NCI-H128 (cell line): ENCODE data around the gene PRKCH.

Experiments used
- DNase-seq: peaks from one replicate; lab custom pipeline; 2025; ENCODE audit not compliant: unreplicated experiment; lab: John Stamatoyannopoulos, UW

The PRKCH gene

GRCh38 chr14:61470261-61470960, 149.0 kb downstream of the PRKCH start:
- DNase-seq = no peak

GRCh38 chr14:61470961-61471293, 149.5 kb downstream of the PRKCH start:
- DNase-seq = no peak

GRCh38 chr14:61471297-61472005, 150.1 kb downstream of the PRKCH start:
- no peak for DNase-seq

GRCh38 chr14:61472011-61472672, 150.8 kb downstream of the PRKCH start:
- no peak for DNase-seq

- DNase-seq = no peak
These were observed 151.5 kb downstream of the PRKCH start for GRCh38 chr14:61472801-61473376.

GRCh38 chr14:61474015-61474414, 152.6 kb downstream of the PRKCH start:
- DNase-seq = no peak

GRCh38 chr14:61474701-61475100, 153.3 kb downstream of the PRKCH start:
- no peak for DNase-seq

GRCh38 chr14:61475316-61475715, 153.9 kb downstream of the PRKCH start:
- DNase-seq = no peak

- no peak for DNase-seq
These were observed 154.8 kb downstream of the PRKCH start for GRCh38 chr14:61476105-61476753.

GRCh38 chr14:61476754-61477410, 155.5 kb downstream of the PRKCH start:
- no peak for DNase-seq

- no peak for DNase-seq
These were observed 156.5 kb downstream of the PRKCH start for GRCh38 chr14:61477712-61478462.

- DNase-seq = no peak
These were observed 157.6 kb downstream of the PRKCH start for GRCh38 chr14:61478971-61479473.

- no peak for DNase-seq
These were observed 158.5 kb downstream of the PRKCH start for GRCh38 chr14:61479746-61480502.

GRCh38 chr14:61480704-61481285, 159.4 kb downstream of the PRKCH start:
- no peak for DNase-seq

GRCh38 chr14:61481701-61482100, 160.3 kb downstream of the PRKCH start:
- no peak for DNase-seq

- no peak for DNase-seq
These were observed 161.2 kb downstream of the PRKCH start for GRCh38 chr14:61482348-61483206.

- DNase-seq = no peak
These were observed 162.1 kb downstream of the PRKCH start for GRCh38 chr14:61483476-61483875.

GRCh38 chr14:61484031-61484430, 162.7 kb downstream of the PRKCH start:
- no peak for DNase-seq
